ENCODE measurements around the gene SIK3.

- no peak for TF ChIP-seq CTCF (IDR thresholded peaks at IDR 0.05)
- no peak for TF ChIP-seq POLR2A (IDR thresholded peaks at IDR 0.05)
Measured at GRCh38 chr11:116808262-116809175, 289.7 kb downstream of the SIK3 start.
